Hepatocyte (in vitro differentiated cells): ENCODE data around the gene FCAR.
"Not testable (repeated sequence)": the region's sequence is repeated elsewhere in the genome, so short reads cannot be mapped to it uniquely, and the experiment has no call there.

ENCODE experiments used
- CTCF ChIP-seq: fragments of 200-600 bp; sonication (generic); IDR thresholded peaks from 2 replicates; pipeline ENCODE4 v1.5.1; 2016; ENCODE audit warnings: antibody characterized with exemption, mild to moderate bottlenecking; ENCODE audit not compliant: poor library complexity
- EZH2 ChIP-seq: fragments of 200-600 bp; sonication (generic); IDR thresholded peaks from 2 replicates; pipeline ENCODE4 v1.6.1; 2016; ENCODE audit warnings: antibody characterized with exemption, mild to moderate bottlenecking, borderline replicate concordance

- peak; percentile 40 for TF ChIP-seq CTCF
- TF ChIP-seq EZH2: not testable (repeated sequence)
These were observed 45.9 kb downstream of the FCAR start for GRCh38 chr19:54919646-54920563.
